ENCODE measurements around the gene MIX23. TPM values are rescaled to one million over a fixed set of nuclear protein-coding genes. Genes with fewer than 3 reads are reported as not detected.

The MIX23 gene
- 10 to 100 TPM; 10.2 to 40.1 (median 22.7) TPM for total RNA-seq

DNA sequence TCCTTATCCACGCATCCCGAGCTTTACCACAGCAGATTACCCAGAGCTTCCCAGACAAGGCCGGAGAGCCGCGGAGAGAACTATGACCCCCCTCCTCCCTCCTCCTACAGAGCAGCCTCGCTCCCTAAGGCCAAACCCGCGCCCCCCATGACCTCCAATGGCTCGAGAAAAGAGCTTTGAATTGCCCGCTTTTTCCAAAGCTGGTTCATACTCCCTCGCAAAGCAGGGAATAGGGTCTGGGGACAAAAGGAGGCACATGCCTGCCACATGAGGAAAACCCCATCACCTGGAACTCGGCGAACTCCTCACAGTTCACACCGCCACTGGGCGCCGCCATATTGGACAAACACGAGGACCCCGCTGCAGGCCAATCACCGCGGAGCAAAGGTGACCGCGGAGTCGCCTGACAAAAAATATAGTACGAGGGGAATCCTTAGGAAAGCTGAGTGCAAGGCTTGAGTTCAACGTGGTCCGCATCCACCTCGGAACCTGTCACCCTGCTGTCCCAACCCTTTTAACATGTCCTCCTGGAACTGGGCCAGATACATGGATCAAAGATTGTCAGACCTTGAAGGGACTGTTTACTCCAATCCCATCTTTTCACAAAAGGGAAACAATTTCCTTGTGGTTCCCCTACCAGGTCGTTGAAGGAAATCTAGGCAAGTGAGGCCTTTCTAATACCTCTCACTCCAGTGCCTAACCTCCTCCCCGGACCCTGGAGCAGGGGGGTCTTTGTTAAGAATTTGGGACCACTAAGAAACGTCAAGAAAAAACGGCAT, at the start of gene MIX23:
MIX23 (minus strand) TSS at position 344 of the 779 bp plus-strand sequence; CDS start at position 337, 7 bp downstream.
- Histone ChIP-seq H3K27ac (peak within 1 kb of the TSS; percentile 84), H3K9me3 (no peaks in the 10 kb centered on the region), H3K4me3 (peak within 1 kb of the TSS; percentile 91), H3K27me3 (no peaks in the 10 kb centered on the region), H3K36me3 (no peaks in the 10 kb centered on the region), H3K4me1 (peaks cover 35% of the 10 kb centered on the region)
- TF ChIP-seq POLR2A (IDR thresholded peaks at IDR 0.05) (peak in 1 of 2 donors; percentile 26), POLR2AphosphoS5 (IDR thresholded peaks at IDR 0.05) (peak in 1 of 3 donors; percentile 53), EP300 (IDR thresholded peaks at IDR 0.05) (no peak)
- TF ChIP-seq, protein P1, sequence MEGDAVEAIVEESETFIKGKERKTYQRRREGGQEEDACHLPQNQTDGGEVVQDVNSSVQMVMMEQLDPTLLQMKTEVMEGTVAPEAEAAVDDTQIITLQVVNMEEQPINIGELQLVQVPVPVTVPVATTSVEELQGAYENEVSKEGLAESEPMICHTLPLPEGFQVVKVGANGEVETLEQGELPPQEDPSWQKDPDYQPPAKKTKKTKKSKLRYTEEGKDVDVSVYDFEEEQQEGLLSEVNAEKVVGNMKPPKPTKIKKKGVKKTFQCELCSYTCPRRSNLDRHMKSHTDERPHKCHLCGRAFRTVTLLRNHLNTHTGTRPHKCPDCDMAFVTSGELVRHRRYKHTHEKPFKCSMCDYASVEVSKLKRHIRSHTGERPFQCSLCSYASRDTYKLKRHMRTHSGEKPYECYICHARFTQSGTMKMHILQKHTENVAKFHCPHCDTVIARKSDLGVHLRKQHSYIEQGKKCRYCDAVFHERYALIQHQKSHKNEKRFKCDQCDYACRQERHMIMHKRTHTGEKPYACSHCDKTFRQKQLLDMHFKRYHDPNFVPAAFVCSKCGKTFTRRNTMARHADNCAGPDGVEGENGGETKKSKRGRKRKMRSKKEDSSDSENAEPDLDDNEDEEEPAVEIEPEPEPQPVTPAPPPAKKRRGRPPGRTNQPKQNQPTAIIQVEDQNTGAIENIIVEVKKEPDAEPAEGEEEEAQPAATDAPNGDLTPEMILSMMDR (IDR thresholded peaks at IDR 0.05) = no peak
- WGBS = under 1% methylated on average over 30 of the region's 31 CpGs
- DNase-seq (ENCODE audit: low spot score in 2 of 2) = peak; percentile 91 to 93

DNA sequence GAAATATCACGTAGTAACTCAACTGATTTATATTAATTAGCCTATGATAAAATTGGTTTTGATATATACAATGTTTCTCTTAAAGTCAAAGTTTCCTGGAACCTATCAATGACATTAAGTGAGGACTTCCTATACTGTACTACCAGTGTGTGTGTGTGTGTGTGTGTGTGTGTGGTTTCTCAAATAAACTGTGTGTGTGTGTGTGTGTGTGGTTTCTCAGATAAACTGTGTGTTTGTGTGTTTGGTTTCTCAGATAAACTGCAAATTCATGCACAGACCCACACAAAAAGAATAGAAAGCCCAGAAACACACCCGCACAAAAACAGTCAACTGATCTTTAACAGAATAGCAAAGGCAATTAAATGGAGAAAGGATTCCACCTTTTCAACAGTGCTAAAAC, 47.3 kb upstream of the MIX23 start:
- TF ChIP-seq EP300 (IDR thresholded peaks at IDR 0.05) = no peak
- TF ChIP-seq POLR2AphosphoS5 (IDR thresholded peaks at IDR 0.05) = no peak
- no peak for TF ChIP-seq POLR2A (IDR thresholded peaks at IDR 0.05)
- TF ChIP-seq, protein P1 (IDR thresholded peaks at IDR 0.05) = no peak
- no peaks in the 10 kb centered on the region for H3K9me3 ChIP-seq
- no peaks in the 10 kb centered on the region for H3K27me3 ChIP-seq
- peaks cover 63% of the 10 kb centered on the region for H3K36me3 ChIP-seq
- H3K27ac ChIP-seq = no peak overlapping the region
- no peak overlapping the region for H3K4me3 ChIP-seq
- no peaks in the 10 kb centered on the region for H3K4me1 ChIP-seq
- no peak for DNase-seq (ENCODE audit: low spot score in 2 of 2)
- WGBS = 93% methylated on average over 2 of the region's 2 CpGs

DNA sequence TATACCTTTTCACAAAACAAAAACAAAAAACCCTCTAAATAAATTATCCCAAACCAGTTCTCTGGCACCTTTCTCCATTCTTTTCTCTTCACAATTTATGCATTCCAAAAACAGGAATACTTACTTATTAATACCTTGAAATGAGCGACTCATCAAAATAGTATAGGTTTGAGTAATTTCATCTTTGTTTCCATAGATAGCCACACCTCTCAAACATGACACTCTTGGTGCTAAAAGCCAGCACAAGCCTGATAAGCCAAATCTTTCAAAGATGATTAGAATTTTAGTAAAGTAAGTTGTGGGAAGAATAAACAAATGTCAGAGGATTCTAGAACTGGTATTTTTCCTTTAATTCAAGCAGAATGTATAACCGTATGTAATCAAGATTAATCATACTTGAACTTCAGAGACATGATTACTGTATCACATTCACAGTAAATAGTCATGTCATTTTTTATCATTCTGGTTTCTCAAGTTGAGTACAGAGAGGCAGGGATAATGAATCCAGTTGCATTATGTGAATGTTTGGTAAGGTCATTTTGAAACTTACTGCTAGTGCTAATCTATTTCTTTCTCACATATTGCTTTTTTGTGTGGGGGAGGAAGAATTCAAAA, 44.9 kb upstream of the MIX23 start:
- TF ChIP-seq POLR2A (IDR thresholded peaks at IDR 0.05) = no peak
- TF ChIP-seq, protein P1 (IDR thresholded peaks at IDR 0.05) = no peak
- no peak for TF ChIP-seq POLR2AphosphoS5 (IDR thresholded peaks at IDR 0.05)
- TF ChIP-seq EP300 (IDR thresholded peaks at IDR 0.05) = no peak
- Histone ChIP-seq H3K9me3 (no peaks in the 10 kb centered on the region), H3K4me3 (no peak overlapping the region), H3K27ac (no peak overlapping the region), H3K4me1 (no peaks in the 10 kb centered on the region), H3K36me3 (peaks cover 60% of the 10 kb centered on the region), H3K27me3 (no peaks in the 10 kb centered on the region)
- DNase-seq (ENCODE audit: low spot score in 2 of 2) = no peak
- 83% methylated on average over 2 of the region's 2 CpGs for WGBS

DNA sequence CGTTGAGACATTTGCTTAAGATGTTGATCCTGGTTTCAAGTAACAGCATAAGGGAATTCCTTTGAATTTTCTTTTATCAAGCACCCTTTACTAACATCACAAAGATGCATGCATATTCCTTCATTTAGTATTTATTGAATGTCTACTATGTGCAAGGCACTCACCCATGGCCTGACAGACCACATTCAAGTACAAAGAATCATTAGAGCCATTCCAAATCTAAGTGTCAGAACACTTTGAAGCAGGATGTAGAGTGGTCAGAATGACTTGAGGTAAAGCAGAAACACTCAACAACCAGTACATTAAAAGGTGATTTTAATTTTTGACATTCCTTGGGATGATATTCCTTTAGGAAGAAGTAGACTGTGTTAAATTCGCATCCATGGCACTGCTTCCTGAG, 38.8 kb upstream of the MIX23 start:
- H3K27me3 ChIP-seq = no peaks in the 10 kb centered on the region
- no peak overlapping the region for H3K27ac ChIP-seq
- H3K4me1 ChIP-seq = peaks cover 9% of the 10 kb centered on the region
- H3K36me3 ChIP-seq = peaks cover 23% of the 10 kb centered on the region
- H3K4me3 ChIP-seq = no peak overlapping the region
- WGBS = 85% methylated on average over 2 of the region's 2 CpGs
- no peaks in the 10 kb centered on the region for H3K9me3 ChIP-seq
- no peak for TF ChIP-seq POLR2A (IDR thresholded peaks at IDR 0.05)
- TF ChIP-seq, protein P1 (IDR thresholded peaks at IDR 0.05) = no peak
- no peak for TF ChIP-seq EP300 (IDR thresholded peaks at IDR 0.05)
- no peak for TF ChIP-seq POLR2AphosphoS5 (IDR thresholded peaks at IDR 0.05)
- DNase-seq (ENCODE audit: low spot score in 2 of 2) = no peak

DNA sequence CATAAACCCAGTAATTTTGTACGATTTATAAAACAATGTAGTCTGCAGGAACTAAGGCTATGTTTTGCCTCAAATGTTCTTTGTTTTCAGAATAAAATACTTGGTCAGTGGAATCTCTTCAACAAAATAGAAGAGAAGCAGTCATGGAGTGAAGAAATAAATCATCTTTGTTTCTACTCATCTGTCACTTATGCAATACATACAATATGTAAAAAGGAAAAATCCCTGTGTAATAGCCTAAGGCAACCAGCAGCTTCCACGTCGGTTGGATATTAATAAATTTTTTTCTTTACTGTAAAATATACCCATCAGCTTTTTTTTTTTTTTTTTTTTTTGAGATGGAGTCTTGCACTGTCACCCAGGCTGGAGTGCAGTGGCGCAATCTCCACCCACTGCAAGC, 38.1 kb upstream of the MIX23 start:
- no peak overlapping the region for H3K27ac ChIP-seq
- H3K4me3 ChIP-seq = no peak overlapping the region
- WGBS = 74% methylated on average over 4 of the region's 4 CpGs
- H3K9me3 ChIP-seq = no peaks in the 10 kb centered on the region
- TF ChIP-seq, protein P1 (IDR thresholded peaks at IDR 0.05) = no peak
- peaks cover 15% of the 10 kb centered on the region for H3K36me3 ChIP-seq
- H3K4me1 ChIP-seq = peaks cover 11% of the 10 kb centered on the region
- no peaks in the 10 kb centered on the region for H3K27me3 ChIP-seq
- DNase-seq (ENCODE audit: low spot score in 2 of 2) = no peak

Measured in suprapubic skin (tissue), 4 donors.